ENCODE measurements around the gene RAC2. TPM values are rescaled to one million over a fixed set of nuclear protein-coding genes. Genes with fewer than 3 reads are reported as not detected.
"Not testable (repeated sequence)": the region's sequence is repeated elsewhere in the genome, so short reads cannot be mapped to it uniquely, and the experiment has no call there.

Gene RAC2
- total RNA-seq, 4 donors from 2014 or later, result 1.9 to 3.9 (median 3.0) TPM

GRCh38 chr22:37255558-37256006 lies 11.5 kb upstream of the RAC2 start:
- TF ChIP-seq POLR2AphosphoS5 (IDR thresholded peaks at IDR 0.05) (no peak), EP300 (IDR thresholded peaks at IDR 0.05) (no peak), POLR2A (IDR thresholded peaks at IDR 0.05) (no peak), CTCF (IDR thresholded peaks at IDR 0.05) (no peak)
- H3K4me3 ChIP-seq, result no peak overlapping the region
- no peaks in the 10 kb centered on the region for H3K36me3 ChIP-seq
- H3K9me3 ChIP-seq, result no peaks in the 10 kb centered on the region
- no peak overlapping the region for H3K27ac ChIP-seq
- H3K4me1 ChIP-seq, result peaks cover 12% of the 10 kb centered on the region
- peaks cover 73% of the 10 kb centered on the region for H3K27me3 ChIP-seq
- DNase-seq (ENCODE audit: low spot score in 2 of 2), result no peak

GRCh38 chr22:37254867-37255233 lies 10.8 kb upstream of the RAC2 start:
- H3K4me1 ChIP-seq, result peaks cover 10% of the 10 kb centered on the region
- 43% methylated on average over 5 of the region's 5 CpGs for WGBS
- H3K27me3 ChIP-seq, result peaks cover 68% of the 10 kb centered on the region
- H3K36me3 ChIP-seq, result no peaks in the 10 kb centered on the region
- no peak for DNase-seq (ENCODE audit: low spot score in 2 of 2)
- H3K9me3 ChIP-seq, result no peaks in the 10 kb centered on the region
- TF ChIP-seq POLR2A (IDR thresholded peaks at IDR 0.05) (no peak), POLR2AphosphoS5 (IDR thresholded peaks at IDR 0.05) (no peak), EP300 (IDR thresholded peaks at IDR 0.05) (no peak), CTCF (IDR thresholded peaks at IDR 0.05) (no peak)
- no peak overlapping the region for H3K27ac ChIP-seq
- H3K4me3 ChIP-seq, result no peak overlapping the region

- Histone ChIP-seq H3K27ac (no peak overlapping the region), H3K4me3 (no peak overlapping the region), H3K4me1 (peaks cover 5% of the 10 kb centered on the region), H3K36me3 (no peaks in the 10 kb centered on the region), H3K9me3 (no peaks in the 10 kb centered on the region), H3K27me3 (peaks cover 64% of the 10 kb centered on the region)
- TF ChIP-seq POLR2A (IDR thresholded peaks at IDR 0.05) (no peak), POLR2AphosphoS5 (IDR thresholded peaks at IDR 0.05) (no peak), CTCF (IDR thresholded peaks at IDR 0.05) (no peak), EP300 (IDR thresholded peaks at IDR 0.05) (no peak)
- no peak for DNase-seq (ENCODE audit: low spot score in 2 of 2)
- WGBS, result 71% methylated on average over 5 of the region's 5 CpGs
Measured at GRCh38 chr22:37254209-37254866, 10.3 kb upstream of the RAC2 start.

GRCh38 chr22:37253126-37253660 lies 9.1 kb upstream of the RAC2 start:
- no peak overlapping the region for H3K4me3 ChIP-seq
- H3K27me3 ChIP-seq, result peaks cover 52% of the 10 kb centered on the region
- 65% methylated on average over 7 of the region's 7 CpGs for WGBS

GRCh38 chr22:37251836-37252235 lies 7.8 kb upstream of the RAC2 start:
- H3K9me3 ChIP-seq; H3K4me3 ChIP-seq; H3K36me3 ChIP-seq; DNase-seq (ENCODE audit: low spot score in 2 of 2); H3K4me1 ChIP-seq; H3K27ac ChIP-seq: not testable (repeated sequence)
- WGBS, result 84% methylated on average over 8 of the region's 8 CpGs
- H3K27me3 ChIP-seq, result peaks cover 39% of the 10 kb centered on the region

More at GRCh38 chr22:37253126-37253660, 9.1 kb upstream of the RAC2 start:
- no peak for TF ChIP-seq CTCF (IDR thresholded peaks at IDR 0.05)
- Histone ChIP-seq H3K36me3 (no peaks in the 10 kb centered on the region), H3K4me1 (no peaks in the 10 kb centered on the region), H3K9me3 (no peaks in the 10 kb centered on the region), H3K27ac (no peak overlapping the region)
- DNase-seq (ENCODE audit: low spot score in 2 of 2), result no peak

GRCh38 chr22:37249986-37250385 lies 5.9 kb upstream of the RAC2 start:
- no peak overlapping the region for H3K27ac ChIP-seq
- TF ChIP-seq POLR2AphosphoS5 (IDR thresholded peaks at IDR 0.05) (no peak), CTCF (IDR thresholded peaks at IDR 0.05) (no peak), EP300 (IDR thresholded peaks at IDR 0.05) (no peak), POLR2A (IDR thresholded peaks at IDR 0.05) (no peak)
- H3K36me3 ChIP-seq, result no peaks in the 10 kb centered on the region
- peaks cover 26% of the 10 kb centered on the region for H3K27me3 ChIP-seq
- H3K9me3 ChIP-seq, result no peaks in the 10 kb centered on the region
- 76% methylated on average over 12 of the region's 12 CpGs for WGBS
- H3K4me3 ChIP-seq, result no peak overlapping the region
- H3K4me1 ChIP-seq, result no peaks in the 10 kb centered on the region
- DNase-seq (ENCODE audit: low spot score in 2 of 2), result peak in 1 of 2 donors; percentile 59
